Measurements from ENCODE around the gene SPTBN4. TPM values are rescaled to one million over a fixed set of nuclear protein-coding genes. Genes with fewer than 3 reads are reported as not detected.

SPTBN4 gene
- total RNA-seq, 3 donors from 2014 or later: 1.3 to 1.6 (median 1.6) TPM

GRCh38 chr19:40583283-40583682, 116.5 kb downstream of the SPTBN4 start:
- no peak overlapping the region for H3K27ac ChIP-seq
- H3K4me3 ChIP-seq: no peak overlapping the region
- no peaks in the 10 kb centered on the region for H3K27me3 ChIP-seq
- DNase-seq (ENCODE audit: low spot score in 2 of 2): no peak
- TF ChIP-seq CTCF (IDR thresholded peaks at IDR 0.05): no peak
- no peak for TF ChIP-seq POLR2A (IDR thresholded peaks at IDR 0.05)
- no peak for TF ChIP-seq POLR2AphosphoS5 (IDR thresholded peaks at IDR 0.05)
- no peaks in the 10 kb centered on the region for H3K36me3 ChIP-seq
- H3K9me3 ChIP-seq: no peaks in the 10 kb centered on the region
- intact Hi-C loops (cut with DNase I; ENCODE audit: low total_unique reads): no loop called here
- H3K4me1 ChIP-seq: no peaks in the 10 kb centered on the region

GRCh38 chr19:40584007-40584406, 117.2 kb downstream of the SPTBN4 start:
- no peaks in the 10 kb centered on the region for H3K4me1 ChIP-seq
- DNase-seq (ENCODE audit: low spot score in 2 of 2): no peak
- H3K27ac ChIP-seq: no peak overlapping the region
- no peak for TF ChIP-seq POLR2AphosphoS5 (IDR thresholded peaks at IDR 0.05)
- TF ChIP-seq CTCF (IDR thresholded peaks at IDR 0.05): no peak
- no peak for TF ChIP-seq POLR2A (IDR thresholded peaks at IDR 0.05)
- H3K9me3 ChIP-seq: no peaks in the 10 kb centered on the region
- intact Hi-C loops (cut with DNase I; ENCODE audit: low total_unique reads): no loop called here
- no peak overlapping the region for H3K4me3 ChIP-seq
- H3K27me3 ChIP-seq: no peaks in the 10 kb centered on the region
- no peaks in the 10 kb centered on the region for H3K36me3 ChIP-seq

- DNase-seq (ENCODE audit: low spot score in 2 of 2): no peak
- H3K4me1 ChIP-seq: no peaks in the 10 kb centered on the region
- no peaks in the 10 kb centered on the region for H3K9me3 ChIP-seq
- no peaks in the 10 kb centered on the region for H3K27me3 ChIP-seq
- no peaks in the 10 kb centered on the region for H3K36me3 ChIP-seq
- intact Hi-C loops (cut with DNase I; ENCODE audit: low total_unique reads): no loop called here
- H3K27ac ChIP-seq: no peak overlapping the region
- H3K4me3 ChIP-seq: no peak overlapping the region
- TF ChIP-seq CTCF (IDR thresholded peaks at IDR 0.05) (no peak), POLR2A (IDR thresholded peaks at IDR 0.05) (no peak), POLR2AphosphoS5 (IDR thresholded peaks at IDR 0.05) (no peak)
Measured at GRCh38 chr19:40585241-40585981, 118.6 kb downstream of the SPTBN4 start.

GRCh38 chr19:40585982-40586422, 119.2 kb downstream of the SPTBN4 start:
- TF ChIP-seq POLR2A (IDR thresholded peaks at IDR 0.05) (no peak), POLR2AphosphoS5 (IDR thresholded peaks at IDR 0.05) (no peak), CTCF (IDR thresholded peaks at IDR 0.05) (no peak)
- Histone ChIP-seq H3K27ac (no peak overlapping the region), H3K27me3 (no peaks in the 10 kb centered on the region), H3K9me3 (no peaks in the 10 kb centered on the region), H3K4me1 (no peaks in the 10 kb centered on the region), H3K4me3 (no peak overlapping the region), H3K36me3 (no peaks in the 10 kb centered on the region)
- intact Hi-C loops (cut with DNase I; ENCODE audit: low total_unique reads): no loop called here
- DNase-seq (ENCODE audit: low spot score in 2 of 2): no peak

GRCh38 chr19:40586611-40587010, 119.8 kb downstream of the SPTBN4 start:
- TF ChIP-seq POLR2A (IDR thresholded peaks at IDR 0.05): no peak
- TF ChIP-seq POLR2AphosphoS5 (IDR thresholded peaks at IDR 0.05): no peak
- no peak overlapping the region for H3K27ac ChIP-seq
- no peaks in the 10 kb centered on the region for H3K9me3 ChIP-seq
- H3K4me3 ChIP-seq: no peak overlapping the region
- H3K36me3 ChIP-seq: no peaks in the 10 kb centered on the region
- intact Hi-C loops (cut with DNase I; ENCODE audit: low total_unique reads): no loop called here
- no peaks in the 10 kb centered on the region for H3K4me1 ChIP-seq
- no peaks in the 10 kb centered on the region for H3K27me3 ChIP-seq
- no peak for DNase-seq (ENCODE audit: low spot score in 2 of 2)
